Right lobe of liver (tissue), 4 donors: ENCODE results near the gene ITPKC.

ENCODE experiments used
- CTCF ChIP-seq, 4 donors: fragments of 200-600 bp in 3 of 4; fragments of 450-650 bp in 1 of 4; IDR thresholded peaks; one replicate each; pipeline versions ENCODE4 v1.5.1 to v1.8.0; 2016 to 2022; ENCODE audit warnings: antibody characterized with exemption in 4 of 4, mild to moderate bottlenecking in 2 of 4
- POLR2A ChIP-seq: fragments of 450-650 bp; IDR thresholded peaks from one replicate; pipeline ENCODE4 v1.6.1; 2017; ENCODE audit warnings: antibody characterized with exemption, mild to moderate bottlenecking
- donor health status: DM: no; HTN: no; CAD: no.
- donor health status: DM: no; HTN: no; CAD: no.
- donor health status: DM: no; HTN: yes; CAD: no.

GRCh38 chr19:40717880-40718773, 1.2 kb downstream of the ITPKC start:
- TF ChIP-seq POLR2A (no peak), CTCF (IDR thresholded peaks at IDR 0.05) (no peak)
